GM12878 (cell line): ENCODE results near the gene ATF4. TPM values are rescaled to one million over a fixed set of nuclear protein-coding genes. Genes with fewer than 3 reads are reported as not detected.

Source experiments
- ATAC-seq: fragments of 200-7000 bp; cut with Tn5 transposase; 3 replicates; pipeline ENCODE4 v1.9.1; 2020; ENCODE audit warnings: mild to moderate bottlenecking, moderate library complexity
- BruUV-seq: library from RNA; stranded (reverse); fragments of 400-500 nt; replicated peaks from 2 replicates; lab custom pipeline; 2021; lab: Mats Ljungman, UMichigan
- CTCF ChIA-PET: fragments of 300-600 bp; sonication (Branson Sonifier 250); formaldehyde crosslinking; extraction: SDS; loops from one replicate; lab custom pipeline; 2021; ENCODE audit warnings: inconsistent platforms; lab: Yijun Ruan, JAX
- POLR2A ChIA-PET: fragments of 350-600 bp; formaldehyde crosslinking; extraction: SDS; loops from one replicate; lab custom pipeline; 2021; ENCODE audit warnings: inconsistent platforms; lab: Charles Lee
- RAD21 ChIA-PET: fragments of 300-600 bp; sonication (Branson Sonifier 250); formaldehyde crosslinking; loops from one replicate; lab custom pipeline; 2023; ENCODE audit warnings: antibody characterized with exemption; ENCODE audit not compliant: unreplicated experiment; lab: Charles Lee
- SMC1A ChIA-PET: fragments of 300-600 bp; sonication (Branson Sonifier 250); formaldehyde crosslinking; loops from one replicate; lab custom pipeline; 2023; ENCODE audit not compliant: unreplicated experiment, uncharacterized antibody; lab: Charles Lee
- DNase-seq: peaks from one replicate; pipeline ENCODE4 v3.0.0-alpha.2; 2011; ENCODE audit warnings: low read depth, low spot score
- FAIRE-seq: peaks from 3 replicates; lab custom pipeline; 2011; peaks lifted over from hg19 to GRCh38; lab: Jason Lieb, UNC
- H2AFZ ChIP-seq: 2 replicates; pipeline ENCODE4 v1.6.0; 2011; ENCODE audit warnings: low read depth, low read length, control low read depth; ENCODE audit not compliant: control insufficient read depth
- H3K27ac ChIP-seq: 2 replicates; pipeline ENCODE4 v1.5.1; 2011; ENCODE audit warnings: control low read depth; ENCODE audit not compliant: control insufficient read depth, insufficient read depth
- H3K27me3 ChIP-seq, 2 experiments: replicated peaks in 1 of 2; 2 replicates each; pipeline versions ENCODE4 v1.6.0 to v1.6.1; 2011; ENCODE audit warnings: low read length in 1 of 2; ENCODE audit not compliant: control insufficient read depth in 2 of 2, insufficient read depth in 2 of 2
- H3K36me3 ChIP-seq, 2 experiments: 2 replicates each; pipeline ENCODE4 v1.5.1; 2011; ENCODE audit warnings: low read length in 1 of 2; ENCODE audit not compliant: control insufficient read depth in 2 of 2, insufficient read depth in 2 of 2
- H3K4me1 ChIP-seq: 2 replicates; pipeline ENCODE4 v1.6.1; 2011; ENCODE audit warnings: mild to moderate bottlenecking, low read length, moderate library complexity, mixed read lengths; ENCODE audit not compliant: control insufficient read depth, insufficient read depth
- H3K4me2 ChIP-seq: 2 replicates; pipeline ENCODE4 v1.6.0; 2011; ENCODE audit warnings: control low read depth; ENCODE audit not compliant: control insufficient read depth, insufficient read depth
- H3K4me3 ChIP-seq: fragments of 200-600 bp; sonication (generic); 2 replicates; pipeline ENCODE4 v1.5.1; 2016
- H3K79me2 ChIP-seq: 2 replicates; pipeline ENCODE4 v1.6.0; 2011; ENCODE audit warnings: low read length; ENCODE audit not compliant: control insufficient read depth, insufficient read depth
- H3K9ac ChIP-seq: 2 replicates; pipeline ENCODE4 v1.8.0; 2011; ENCODE audit warnings: low read length, control low read depth, mixed read lengths; ENCODE audit not compliant: control insufficient read depth, insufficient read depth
- H3K9me3 ChIP-seq: replicated peaks from 3 replicates; pipeline ENCODE4 v1.5.1; 2011; ENCODE audit warnings: mild to moderate bottlenecking, low read length; ENCODE audit not compliant: control insufficient read depth, insufficient read depth
- H4K20me1 ChIP-seq: 2 replicates; pipeline ENCODE4 v1.6.0; 2011; ENCODE audit not compliant: control insufficient read depth, insufficient read depth
- CEBPZ ChIP-seq: fragments of 150-350 bp; IDR thresholded peaks from 2 replicates; pipeline ENCODE4 v1.6.1; 2016; ENCODE audit warnings: low read depth, low read length
- CHD2 ChIP-seq: IDR thresholded peaks from 2 replicates; pipeline ENCODE4 v1.6.1; 2011; ENCODE audit warnings: low read depth, low read length, improper control_type of control experiment, borderline replicate concordance
- CREB1 ChIP-seq: IDR thresholded peaks from 2 replicates; pipeline ENCODE4 v1.6.1; 2012; ENCODE audit warnings: low read depth, mild to moderate bottlenecking, inconsistent platforms
- DPF2 ChIP-seq: fragments of 450-650 bp; IDR thresholded peaks from 2 replicates; pipeline ENCODE4 v1.6.1; 2017; ENCODE audit warnings: mild to moderate bottlenecking
- E4F1 ChIP-seq: fragments of 450-650 bp; IDR thresholded peaks from 2 replicates; pipeline ENCODE4 v1.6.1; 2018; ENCODE audit warnings: borderline replicate concordance, mild to moderate bottlenecking; ENCODE audit not compliant: partially characterized antibody
- NFYA ChIP-seq: IDR thresholded peaks from 2 replicates; pipeline ENCODE4 v1.6.1; 2011; ENCODE audit warnings: low read depth, mild to moderate bottlenecking, low read length, improper control_type of control experiment, borderline replicate concordance
- NR2C1 ChIP-seq: fragments of 450-650 bp; IDR thresholded peaks from 2 replicates; pipeline ENCODE4 v1.6.1; 2017; ENCODE audit warnings: antibody characterized with exemption, mild to moderate bottlenecking, moderate library complexity
- SIN3A ChIP-seq: IDR thresholded peaks from 2 replicates; pipeline ENCODE4 v1.6.1; 2012; ENCODE audit warnings: low read depth, low read length, improper control_type of control experiment
- SUZ12 ChIP-seq: fragments of 200-600 bp; sonication (generic); IDR thresholded peaks from one replicate; pipeline ENCODE4 v1.6.1; 2018; ENCODE audit warnings: antibody characterized with exemption, mild to moderate bottlenecking; ENCODE audit not compliant: unreplicated experiment
- TARDBP ChIP-seq: IDR thresholded peaks from 2 replicates; pipeline ENCODE4 v1.6.1; 2016; ENCODE audit warnings: borderline replicate concordance
- ZNF592 ChIP-seq: fragments of 450-650 bp; IDR thresholded peaks from 2 replicates; pipeline ENCODE4 v1.6.1; 2017; ENCODE audit warnings: mild to moderate bottlenecking, moderate library complexity
- WGBS: methylation state at CpG from one replicate; pipeline ENCODE4 v1.1.6; 2016; ENCODE audit warnings: low lambda C conversion rate; ENCODE audit not compliant: insufficient replicate concordance, insufficient coverage; ENCODE audit errors: missing lambda C conversion rate; 5-methylcytosine and 5-hydroxymethylcytosine counted together
- in situ Hi-C: fragments of 300-500 bp; cut with MboI; formaldehyde crosslinking; loops from 9 replicates; pipeline ENCODE4 v1.14.3; 2018; ENCODE audit warnings: mixed read lengths
- intact Hi-C: fragments of 100-400 bp; cut with micrococcal nuclease; formaldehyde crosslinking; loops from one replicate; pipeline ENCODE4 v1.14.2; 2022; ENCODE audit not compliant: unreplicated experiment
- polyA plus RNA-seq, 11 experiments: library from polyadenylated mRNA; depleted of rRNA in 4 of 11; unstranded in 6 of 11; stranded (reverse) in 5 of 11; fragments of >200 nt; fragmentation: Nextera tagmentation in 4 of 11; fragmentation: Illumina TruSeq in 1 of 11; extraction: Ambion mirVana in 4 of 11; extraction: Trizol in 1 of 11; gene quantifications; 1 replicate in 1 of 11; 2 replicates in 10 of 11; pipeline versions ENCODE4 v1.2.1 to v1.2.3, GENCODE V29; 2011 to 2016; ENCODE audit warnings: inconsistent platforms in 2 of 11, missing spikeins in 2 of 11, low read depth in 1 of 11
- total RNA-seq, 4 experiments: library from RNA; depleted of rRNA in 3 of 4; stranded (reverse); fragments of >200 nt in 3 of 4; fragmentation: Illumina TruSeq in 1 of 4; extraction: Trizol in 1 of 4; gene quantifications; 2 replicates each; pipeline versions ENCODE4 v1.2.1 to v1.2.3, GENCODE V29; 2013 to 2021

ATF4 gene
- total and polyA plus RNA-seq, 10 of the 15 experiments (the other 5 are each of a cell fraction or from before 2014, with no cell fraction given): 88.3 to 605 (median 320) TPM

- H3K27me3 ChIP-seq: no peaks in the 10 kb centered on the region
- peaks cover 0 to 5% of the 10 kb centered on the region in 2 experiments; a peak in 1 of 4 replicates for H3K36me3 ChIP-seq
- H3K4me1 ChIP-seq: peaks cover 34% of the 10 kb centered on the region
- ChIA-PET POLR2A (interaction anchor here (0.5 to 2.4 kb wide), 4 partner anchors 12 to 512 kb away, joined by 3 to 9 read pairs (median 6); partner anchors contain the start of gene ATF4), RAD21 (interaction anchor here (4.7 to 5.5 kb wide), 2 partner anchors 13 to 492 kb away, joined by 44 to 48 read pairs; partner anchors contain the start of gene ATF4), CTCF (interaction anchor here (0.6 to 17.8 kb wide), 7 partner anchors 13 to 512 kb away, joined by 3 to 372 read pairs (median 6); partner anchors contain the start of genes ATF4, MIEF1 and RPL3), SMC1A (interaction anchor here (1.0 to 6.2 kb wide), 7 partner anchors 13 to 815 kb away, joined by 3 to 31 read pairs (median 3); partner anchors contain the start of genes ATF4 and TAB1)
- intact Hi-C loops: loop anchor here (2.0 to 5.0 kb wide), 2 partner anchors 30 to 815 kb away; partner anchors contain the start of genes ADSL and MIEF1
- BruUV-seq: no TSS peak
- no peaks in the 10 kb centered on the region for H4K20me1 ChIP-seq
- peaks cover 47% of the 10 kb centered on the region for H3K79me2 ChIP-seq
- H3K4me2 ChIP-seq: peak within 1 kb of the TSS; percentile 100
- peak within 1 kb of the TSS; percentile 99 for H3K9ac ChIP-seq
- DNase-seq: peak; percentile 100
- in situ Hi-C loops: no loop called here
- peak within 1 kb of the TSS; percentile 99 for H3K4me3 ChIP-seq
- H2AFZ ChIP-seq: peak within 1 kb of the TSS; percentile 82
- peak within 1 kb of the TSS; percentile 96 for H3K27ac ChIP-seq
- peak; percentile 80 for ATAC-seq
- 1% methylated on average over 67 of the region's 67 CpGs for WGBS
- FAIRE-seq: peak; percentile 94
- H3K9me3 ChIP-seq: no peaks in the 10 kb centered on the region
- TF ChIP-seq NFYA (peak; percentile 13; the same call in 1 of the 2 replicates), CREB1 (no peak), DPF2 (peak; percentile 91), CEBPZ (no peak; the same call in 1 of the 2 replicates), SIN3A (peak; percentile 83), E4F1 (peak; percentile 83), CHD2 (peak; percentile 95), ZNF592 (no peak), SUZ12 (no peak), NR2C1 (peak; percentile 45), TARDBP (no peak; the same call in 1 of the 2 replicates)
Observed at GRCh38 chr22:39532215-39533073, 12.1 kb downstream of the ATF4 start, which contains the start of gene RPS19BP1. RPS19BP1 (minus strand) TSS chr22:39532748; CDS start chr22:39532738, 10 bp downstream.
